Stomach (tissue), 4 donors: ENCODE measurements around the gene GREM2.

Experiments used
- CTCF ChIP-seq, 7 experiments: fragments of 450-650 bp in 4 of 7; fragments of 200-600 bp in 3 of 7; sonication (generic) in 3 of 7; IDR thresholded peaks; one replicate each; pipeline ENCODE4 v1.5.1; 2016 to 2019; ENCODE audit warnings: antibody characterized with exemption in 7 of 7, control low read depth in 2 of 7, mild to moderate bottlenecking in 1 of 7
- EP300 ChIP-seq: sonication (generic); formaldehyde crosslinking; IDR thresholded peaks from one replicate; pipeline ENCODE4 v1.6.1; 2017; ENCODE audit warnings: antibody characterized with exemption
- POLR2A ChIP-seq, 4 donors: fragments of 450-650 bp; IDR thresholded peaks; one replicate each; pipeline ENCODE4 v1.6.1; 2016; ENCODE audit warnings: antibody characterized with exemption in 4 of 4, control low read depth in 2 of 4, mild to moderate bottlenecking in 1 of 4, moderate library complexity in 1 of 4
- POLR2AphosphoS5 ChIP-seq, 3 donors: sonication (generic); formaldehyde crosslinking; IDR thresholded peaks; one replicate each; pipeline ENCODE4 v1.6.1; 2016; ENCODE audit warnings: antibody characterized with exemption in 3 of 3

GRCh38 chr1:240441669-240442068 lies 170.3 kb downstream of the GREM2 start:
- TF ChIP-seq POLR2A (IDR thresholded peaks at IDR 0.05) (no peak), POLR2AphosphoS5 (IDR thresholded peaks at IDR 0.05) (no peak), CTCF (IDR thresholded peaks at IDR 0.05) (no peak), EP300 (no peak)
